H1 (cell line): ENCODE data around the gene GOSR1. TPM values are rescaled to one million over a fixed set of nuclear protein-coding genes. Genes with fewer than 3 reads are reported as not detected.

Experiments used
- CTCF ChIA-PET: fragments of 300-600 bp; sonication (Branson Sonifier 250); formaldehyde crosslinking; loops from one replicate; lab custom pipeline; 2021; ENCODE audit not compliant: partially characterized antibody; lab: Charles Lee
- POLR2A ChIA-PET: fragments of 300-600 bp; sonication (Branson Sonifier 250); formaldehyde crosslinking; loops from one replicate; lab custom pipeline; 2021; ENCODE audit warnings: inconsistent platforms; ENCODE audit not compliant: partially characterized antibody; lab: Charles Lee
- DNase-seq, 2 experiments: peaks; one replicate each; pipeline versions ENCODE4 v3.0.0 to v3.0.0-alpha.2; 2010 to 2022; ENCODE audit warnings: low spot score in 2 of 2, low read depth in 1 of 2, mixed read lengths in 1 of 2
- FAIRE-seq: peaks from 2 replicates; lab custom pipeline; 2011; peaks lifted over from hg19 to GRCh38; lab: Jason Lieb, UNC
- H2AFZ ChIP-seq: 2 replicates; pipeline ENCODE4 v1.8.1; 2012; ENCODE audit warnings: low read length, inconsistent platforms
- H2AK5ac ChIP-seq: 2 replicates; pipeline ENCODE4 v1.6.1; 2013; ENCODE audit warnings: low read depth, low read length
- H2BK120ac ChIP-seq: replicated peaks from 2 replicates; pipeline ENCODE3; 2013; ENCODE audit warnings: low read depth, low read length, inconsistent platforms
- H2BK12ac ChIP-seq: 2 replicates; pipeline ENCODE4 v1.6.1; 2013; ENCODE audit warnings: low read depth, low read length
- H2BK15ac ChIP-seq: 2 replicates; pipeline ENCODE4 v1.6.1; 2013; ENCODE audit warnings: low read length
- H2BK20ac ChIP-seq: 2 replicates; pipeline ENCODE4 v1.6.1; 2013; ENCODE audit warnings: low read length
- H2BK5ac ChIP-seq: 2 replicates; pipeline ENCODE4 v1.6.1; 2013; ENCODE audit warnings: low read depth, low read length
- H3K14ac ChIP-seq: 2 replicates; pipeline ENCODE4 v1.6.1; 2013; ENCODE audit warnings: inconsistent platforms; ENCODE audit not compliant: insufficient read length
- H3K18ac ChIP-seq: 2 replicates; pipeline ENCODE4 v1.6.1; 2013; ENCODE audit warnings: low read length; ENCODE audit errors: extremely low read depth
- H3K23ac ChIP-seq: 2 replicates; pipeline ENCODE4 v1.6.1; 2013; ENCODE audit warnings: inconsistent platforms; ENCODE audit not compliant: insufficient read length
- H3K23me2 ChIP-seq: 2 replicates; pipeline ENCODE4 v1.6.1; 2013; ENCODE audit warnings: low read depth, low read length
- H3K27ac ChIP-seq: 2 replicates; pipeline ENCODE4 v1.6.1; 2011; ENCODE audit warnings: low read depth, low read length, inconsistent platforms
- H3K27me3 ChIP-seq, 4 experiments: replicated peaks in 1 of 4; 1 replicate in 1 of 4; 2 replicates in 3 of 4; pipeline versions ENCODE4 v1.6.1 to v1.8.1; 2011 to 2013; ENCODE audit warnings: low read length in 3 of 4, mild to moderate bottlenecking in 3 of 4, inconsistent platforms in 2 of 4, mixed read lengths in 2 of 4, moderate library complexity in 1 of 4; ENCODE audit not compliant: control insufficient read depth in 3 of 4, insufficient read depth in 3 of 4; ENCODE audit errors: extremely low read depth in 1 of 4
- H3K36me3 ChIP-seq, 4 experiments: 2 replicates each; pipeline versions ENCODE4 v1.6.1 to v1.8.1; 2011 to 2013; ENCODE audit warnings: mild to moderate bottlenecking in 4 of 4, low read length in 3 of 4, moderate library complexity in 2 of 4, control low read depth in 1 of 4, inconsistent platforms in 1 of 4; ENCODE audit not compliant: insufficient read depth in 4 of 4, control insufficient read depth in 2 of 4
- H3K4ac ChIP-seq: replicated peaks from 2 replicates; pipeline ENCODE3; 2013; ENCODE audit warnings: low read length, low read depth, mixed read lengths, inconsistent platforms; ENCODE audit not compliant: insufficient read length
- H3K4me1 ChIP-seq, 4 experiments: replicated peaks in 1 of 4; 1 replicate in 1 of 4; 2 replicates in 3 of 4; pipeline versions ENCODE4 v1.6.1 to v1.8.1; 2011 to 2013; ENCODE audit warnings: low read length in 3 of 4, inconsistent platforms in 2 of 4, mixed read lengths in 1 of 4; ENCODE audit not compliant: insufficient read depth in 4 of 4, control insufficient read depth in 3 of 4
- H3K4me2 ChIP-seq, 2 experiments: 2 replicates each; pipeline versions ENCODE4 v1.6.1 to v1.8.1; 2011 to 2013; ENCODE audit warnings: low read depth in 2 of 2, low read length in 2 of 2, control low read depth in 1 of 2, inconsistent platforms in 1 of 2, mild to moderate bottlenecking in 1 of 2; ENCODE audit not compliant: insufficient read depth in 1 of 2
- H3K4me3 ChIP-seq, 4 experiments: fragments of 200-600, 300-600 bp in 1 of 4; sonication (generic), shearing (Covaris generic), sonication (Bioruptor Twin) in 1 of 4; 2 replicates each; pipeline versions ENCODE4 v1.5.1 to v1.8.1; 2011 to 2016; ENCODE audit warnings: low read length in 4 of 4, low read depth in 3 of 4, control low read depth in 2 of 4, inconsistent platforms in 2 of 4, mild to moderate bottlenecking in 2 of 4, mixed read lengths in 1 of 4, moderate library complexity in 1 of 4; ENCODE audit not compliant: insufficient read depth in 2 of 4; ENCODE audit errors: extremely low read depth in 1 of 4
- H3K56ac ChIP-seq: replicated peaks from 2 replicates; pipeline ENCODE3; 2013; ENCODE audit warnings: low read depth, mild to moderate bottlenecking, mixed read lengths, low read length, inconsistent platforms; ENCODE audit not compliant: insufficient read length
- H3K79me1 ChIP-seq: 2 replicates; pipeline ENCODE4 v1.6.1; 2013; ENCODE audit warnings: low read depth, low read length, control low read depth
- H3K79me2 ChIP-seq, 2 experiments: 2 replicates each; pipeline versions ENCODE4 v1.6.1 to v1.8.1; 2012 to 2013; ENCODE audit warnings: low read length in 2 of 2, mild to moderate bottlenecking in 2 of 2, inconsistent platforms in 1 of 2; ENCODE audit not compliant: insufficient read depth in 2 of 2, control insufficient read depth in 1 of 2
- H3K9ac ChIP-seq, 4 experiments: replicated peaks in 1 of 4; 1 replicate in 1 of 4; 2 replicates in 3 of 4; pipeline versions ENCODE4 v1.6.1 to v1.8.1; 2011 to 2013; ENCODE audit warnings: low read depth in 3 of 4, low read length in 3 of 4, control low read depth in 2 of 4, mild to moderate bottlenecking in 2 of 4, moderate library complexity in 2 of 4, inconsistent platforms in 1 of 4; ENCODE audit errors: extremely low read depth in 1 of 4
- H3K9me3 ChIP-seq, 2 experiments: 2 replicates each; pipeline versions ENCODE4 v1.6.1 to v1.8.1; 2012 to 2013; ENCODE audit warnings: mild to moderate bottlenecking in 2 of 2, moderate library complexity in 2 of 2, control low read depth in 1 of 2, inconsistent platforms in 1 of 2, low read depth in 1 of 2, low read length in 1 of 2, mixed read lengths in 1 of 2; ENCODE audit not compliant: insufficient read depth in 2 of 2
- H4K20me1 ChIP-seq, 2 experiments: replicated peaks in 1 of 2; 2 replicates each; pipeline versions ENCODE3 to v1.8.1; 2011 to 2013; ENCODE audit warnings: inconsistent platforms in 2 of 2, low read length in 2 of 2, mild to moderate bottlenecking in 1 of 2; ENCODE audit not compliant: insufficient read depth in 2 of 2, control insufficient read depth in 1 of 2
- H4K5ac ChIP-seq: 2 replicates; pipeline ENCODE4 v1.6.1; 2013; ENCODE audit warnings: low read length, low read depth, mixed read lengths, inconsistent platforms; ENCODE audit not compliant: insufficient read length
- H4K8ac ChIP-seq: 2 replicates; pipeline ENCODE4 v1.8.0; 2013; ENCODE audit warnings: mild to moderate bottlenecking, moderate library complexity, low read length, inconsistent platforms; ENCODE audit not compliant: insufficient read depth; ENCODE audit errors: extremely low read depth
- H4K91ac ChIP-seq: replicated peaks from 2 replicates; pipeline ENCODE3; 2013; ENCODE audit warnings: low read length, mixed read lengths, inconsistent platforms; ENCODE audit not compliant: insufficient read length
- ASH2L ChIP-seq: fragments of 200-600, 300-600 bp; sonication (generic); IDR thresholded peaks from one replicate; pipeline ENCODE4 v1.7.1; 2017; ENCODE audit warnings: low read length
- BACH1 ChIP-seq: IDR thresholded peaks from 2 replicates; pipeline ENCODE4 v1.6.1; 2012; ENCODE audit warnings: low read length, improper control_type of control experiment
- POLR2AphosphoS5 ChIP-seq: IDR thresholded peaks from 2 replicates; pipeline ENCODE4 v1.6.1; 2011; ENCODE audit warnings: low read depth, low read length
- WGBS, 2 experiments: shearing (Covaris generic) in 1 of 2; methylation state at CpG; one replicate each; pipeline versions ENCODE4 v1.1.6 to v1.1.7; 2013 to 2015; ENCODE audit warnings: low lambda C conversion rate in 2 of 2, mixed read lengths in 2 of 2, inconsistent platforms in 1 of 2, low coverage in 1 of 2, missing lambda C conversion rate in 1 of 2; ENCODE audit not compliant: insufficient replicate concordance in 2 of 2, insufficient coverage in 1 of 2, insufficient read length in 1 of 2; ENCODE audit errors: extremely low coverage in 1 of 2, missing lambda C conversion rate in 1 of 2; 5-methylcytosine and 5-hydroxymethylcytosine counted together
- polyA plus RNA-seq, 7 experiments: library from polyadenylated mRNA; depleted of rRNA in 3 of 7; stranded (reverse) in 5 of 7; unstranded in 2 of 7; fragments of >200 nt in 5 of 7; fragments of 200-250 nt in 2 of 7; gene quantifications; 1 replicate in 5 of 7; 2 replicates in 1 of 7; 4 replicates in 1 of 7; pipeline versions ENCODE4 v1.2.1 to v1.2.3, GENCODE V29; 2011 to 2013; ENCODE audit warnings: missing spikeins in 2 of 7, mixed read lengths in 2 of 7
- total RNA-seq: library from RNA; stranded (reverse); fragmentation: NEBNext Ultra II Directional; extraction: Animal tissue kit (Norgen Biotek cat#: 25700); gene quantifications from 2 replicates; pipeline ENCODE4 v1.2.1, GENCODE V29; 2021

The GOSR1 gene
- total and polyA plus RNA-seq, 2 of the 8 experiments (the other 6 are each of a cell fraction or from before 2014, with no cell fraction given): 9.2 to 43.3 TPM

DNA sequence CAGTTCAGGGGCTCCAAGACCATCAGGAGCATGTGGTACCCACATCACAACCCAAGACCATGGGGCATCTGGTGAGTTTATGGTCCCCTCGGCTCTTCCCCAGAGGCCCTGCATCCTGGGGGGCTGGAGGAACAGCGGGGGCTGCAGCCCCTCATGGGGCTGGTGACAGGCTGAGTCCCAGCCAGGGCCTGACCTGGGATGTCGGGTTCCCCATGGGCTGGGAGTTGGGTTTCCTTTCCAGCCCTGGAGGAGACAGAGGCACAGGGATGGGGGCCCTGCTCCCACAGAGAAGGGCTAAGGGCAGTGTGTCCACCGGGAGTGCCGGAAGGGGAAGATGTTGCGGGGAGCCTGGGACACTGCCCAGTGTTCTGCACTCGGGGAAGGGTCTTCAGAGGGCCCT is 82.4 kb downstream of the GOSR1 start:
- Histone ChIP-seq H2AFZ (no peak overlapping the region), H3K27ac (no peak overlapping the region), H4K91ac (no peak overlapping the region), H3K56ac (no peak overlapping the region), H3K9ac (no peak overlapping the region), H4K5ac (no peak overlapping the region), H2BK12ac (no peak overlapping the region), H3K9me3 (no peaks in the 10 kb centered on the region), H3K23me2 (no peaks in the 10 kb centered on the region), H2BK5ac (no peak overlapping the region), H2BK120ac (no peak overlapping the region), H3K4me1 (peaks cover 0 to 2% (median under 1%) of the 10 kb centered on the region in 4 experiments; a peak in 2 of 7 replicates), H3K27me3 (no peaks in the 10 kb centered on the region), H3K79me1 (no peaks in the 10 kb centered on the region), H3K4me2 (no peak overlapping the region), H3K23ac (no peak overlapping the region), H3K18ac (no peak overlapping the region), H3K4me3 (no peak overlapping the region), H4K20me1 (no peaks in the 10 kb centered on the region), H3K79me2 (no peaks in the 10 kb centered on the region), H3K4ac (no peak overlapping the region), H3K14ac (no peak overlapping the region), H3K36me3 (no peaks in the 10 kb centered on the region), H4K8ac (no peak overlapping the region), H2BK15ac (no peak overlapping the region), H2BK20ac (no peak overlapping the region), H2AK5ac (no peak overlapping the region)
- DNase-seq: peak in 1 of 2 experiments; percentile 39
- POLR2A ChIA-PET: interaction anchor here (1.2 kb wide), 1 partner anchor 8 kb away, joined by 3 read pairs; no protein-coding TSS in a partner anchor
- no peak for TF ChIP-seq POLR2AphosphoS5
- TF ChIP-seq BACH1: no peak
- TF ChIP-seq ASH2L: no peak
- CTCF ChIA-PET: interaction anchor here (0.9 kb wide), 1 partner anchor 14 kb away, joined by 3 read pairs; no protein-coding TSS in a partner anchor
- no peak for FAIRE-seq
- 96% methylated on average over 7 of the region's 7 CpGs; no CpG with 5 or more reads in 1 of the 2 experiments for WGBS, 2 experiments
